ENCODE data around the gene ZFPM1.

DNA sequence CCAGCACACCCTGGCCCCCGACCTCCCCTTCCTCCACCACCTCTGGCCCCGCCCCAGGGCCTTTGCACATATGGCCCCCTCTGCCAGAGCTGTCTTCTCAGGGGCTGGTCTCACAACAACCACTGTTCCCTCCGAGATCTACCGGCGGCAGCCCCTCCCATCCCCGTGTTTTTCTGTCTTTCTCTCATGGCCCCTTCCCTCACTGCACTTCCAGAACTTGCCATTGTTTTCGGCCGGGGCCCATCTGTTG lies 30.2 kb downstream of the ZFPM1 start:
- TF ChIP-seq, protein P1, sequence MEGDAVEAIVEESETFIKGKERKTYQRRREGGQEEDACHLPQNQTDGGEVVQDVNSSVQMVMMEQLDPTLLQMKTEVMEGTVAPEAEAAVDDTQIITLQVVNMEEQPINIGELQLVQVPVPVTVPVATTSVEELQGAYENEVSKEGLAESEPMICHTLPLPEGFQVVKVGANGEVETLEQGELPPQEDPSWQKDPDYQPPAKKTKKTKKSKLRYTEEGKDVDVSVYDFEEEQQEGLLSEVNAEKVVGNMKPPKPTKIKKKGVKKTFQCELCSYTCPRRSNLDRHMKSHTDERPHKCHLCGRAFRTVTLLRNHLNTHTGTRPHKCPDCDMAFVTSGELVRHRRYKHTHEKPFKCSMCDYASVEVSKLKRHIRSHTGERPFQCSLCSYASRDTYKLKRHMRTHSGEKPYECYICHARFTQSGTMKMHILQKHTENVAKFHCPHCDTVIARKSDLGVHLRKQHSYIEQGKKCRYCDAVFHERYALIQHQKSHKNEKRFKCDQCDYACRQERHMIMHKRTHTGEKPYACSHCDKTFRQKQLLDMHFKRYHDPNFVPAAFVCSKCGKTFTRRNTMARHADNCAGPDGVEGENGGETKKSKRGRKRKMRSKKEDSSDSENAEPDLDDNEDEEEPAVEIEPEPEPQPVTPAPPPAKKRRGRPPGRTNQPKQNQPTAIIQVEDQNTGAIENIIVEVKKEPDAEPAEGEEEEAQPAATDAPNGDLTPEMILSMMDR (IDR thresholded peaks at IDR 0.05), result no peak
- TF ChIP-seq, protein P2, sequence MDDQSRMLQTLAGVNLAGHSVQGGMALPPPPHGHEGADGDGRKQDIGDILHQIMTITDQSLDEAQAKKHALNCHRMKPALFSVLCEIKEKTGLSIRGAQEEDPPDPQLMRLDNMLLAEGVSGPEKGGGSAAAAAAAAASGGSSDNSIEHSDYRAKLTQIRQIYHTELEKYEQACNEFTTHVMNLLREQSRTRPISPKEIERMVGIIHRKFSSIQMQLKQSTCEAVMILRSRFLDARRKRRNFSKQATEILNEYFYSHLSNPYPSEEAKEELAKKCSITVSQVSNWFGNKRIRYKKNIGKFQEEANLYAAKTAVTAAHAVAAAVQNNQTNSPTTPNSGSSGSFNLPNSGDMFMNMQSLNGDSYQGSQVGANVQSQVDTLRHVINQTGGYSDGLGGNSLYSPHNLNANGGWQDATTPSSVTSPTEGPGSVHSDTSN (IDR thresholded peaks at IDR 0.05), result no peak
- TF ChIP-seq EZH2phosphoT487 (IDR thresholded peaks at IDR 0.05; ENCODE audit: borderline replicate concordance, low read depth) (no peak), RAD21 (IDR thresholded peaks at IDR 0.05; ENCODE audit: low read length) (no peak), POLR2AphosphoS5 (IDR thresholded peaks at IDR 0.05; ENCODE audit: low read depth, low read length) (no peak), EP300 (IDR thresholded peaks at IDR 0.05; ENCODE audit: borderline replicate concordance in 1 of 2, low read depth in 1 of 2, low read length in 1 of 2) (no peak)
- TF ChIP-seq, protein P3, sequence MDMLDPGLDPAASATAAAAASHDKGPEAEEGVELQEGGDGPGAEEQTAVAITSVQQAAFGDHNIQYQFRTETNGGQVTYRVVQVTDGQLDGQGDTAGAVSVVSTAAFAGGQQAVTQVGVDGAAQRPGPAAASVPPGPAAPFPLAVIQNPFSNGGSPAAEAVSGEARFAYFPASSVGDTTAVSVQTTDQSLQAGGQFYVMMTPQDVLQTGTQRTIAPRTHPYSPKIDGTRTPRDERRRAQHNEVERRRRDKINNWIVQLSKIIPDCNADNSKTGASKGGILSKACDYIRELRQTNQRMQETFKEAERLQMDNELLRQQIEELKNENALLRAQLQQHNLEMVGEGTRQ (IDR thresholded peaks at IDR 0.05; ENCODE audit: borderline replicate concordance, low read depth, low read length), result no peak
- TF ChIP-seq, protein P4, sequence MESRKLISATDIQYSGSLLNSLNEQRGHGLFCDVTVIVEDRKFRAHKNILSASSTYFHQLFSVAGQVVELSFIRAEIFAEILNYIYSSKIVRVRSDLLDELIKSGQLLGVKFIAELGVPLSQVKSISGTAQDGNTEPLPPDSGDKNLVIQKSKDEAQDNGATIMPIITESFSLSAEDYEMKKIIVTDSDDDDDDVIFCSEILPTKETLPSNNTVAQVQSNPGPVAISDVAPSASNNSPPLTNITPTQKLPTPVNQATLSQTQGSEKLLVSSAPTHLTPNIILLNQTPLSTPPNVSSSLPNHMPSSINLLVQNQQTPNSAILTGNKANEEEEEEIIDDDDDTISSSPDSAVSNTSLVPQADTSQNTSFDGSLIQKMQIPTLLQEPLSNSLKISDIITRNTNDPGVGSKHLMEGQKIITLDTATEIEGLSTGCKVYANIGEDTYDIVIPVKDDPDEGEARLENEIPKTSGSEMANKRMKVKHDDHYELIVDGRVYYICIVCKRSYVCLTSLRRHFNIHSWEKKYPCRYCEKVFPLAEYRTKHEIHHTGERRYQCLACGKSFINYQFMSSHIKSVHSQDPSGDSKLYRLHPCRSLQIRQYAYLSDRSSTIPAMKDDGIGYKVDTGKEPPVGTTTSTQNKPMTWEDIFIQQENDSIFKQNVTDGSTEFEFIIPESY (IDR thresholded peaks at IDR 0.05; ENCODE audit: borderline replicate concordance, low read depth), result no peak

Measured in SK-N-SH (cell line).